BLaER1 (cell line): Measurements from ENCODE around the gene DNAJC12.
A peak's percentile ranks its signal among the peaks of the same experiment; 100 is the strongest.
"Not testable (repeated sequence)": the region's sequence is repeated elsewhere in the genome, so short reads cannot be mapped to it uniquely, and the experiment has no call there.

Experiments used
- H3K27ac ChIP-seq: shearing (Covaris generic); formaldehyde crosslinking; 2 replicates; pipeline ENCODE4 v1.8.1; 2022
- H3K27me3 ChIP-seq: shearing (Covaris generic); formaldehyde crosslinking; 2 replicates; pipeline ENCODE4 v1.8.1; 2022
- H3K36me3 ChIP-seq: shearing (Covaris generic); formaldehyde crosslinking; 2 replicates; pipeline ENCODE4 v1.8.1; 2022
- H3K4me1 ChIP-seq: shearing (Covaris generic); formaldehyde crosslinking; 2 replicates; pipeline ENCODE4 v1.8.1; 2022
- H3K4me2 ChIP-seq: shearing (Covaris generic); formaldehyde crosslinking; 2 replicates; pipeline ENCODE4 v1.8.1; 2022
- H3K4me3 ChIP-seq: shearing (Covaris generic); formaldehyde crosslinking; 2 replicates; pipeline ENCODE4 v1.8.1; 2022
- H3K9ac ChIP-seq: shearing (Covaris generic); formaldehyde crosslinking; 2 replicates; pipeline ENCODE4 v1.8.1; 2022
- H3K9me3 ChIP-seq: shearing (Covaris generic); formaldehyde crosslinking; 2 replicates; pipeline ENCODE4 v1.8.1; 2022
- H4K20me1 ChIP-seq: shearing (Covaris generic); formaldehyde crosslinking; 2 replicates; pipeline ENCODE4 v1.8.1; 2022
- Cebpa-rat ChIP-seq: shearing (Covaris generic); IDR thresholded peaks from 2 replicates; pipeline ENCODE4 v1.8.1; 2022

Gene DNAJC12

DNA sequence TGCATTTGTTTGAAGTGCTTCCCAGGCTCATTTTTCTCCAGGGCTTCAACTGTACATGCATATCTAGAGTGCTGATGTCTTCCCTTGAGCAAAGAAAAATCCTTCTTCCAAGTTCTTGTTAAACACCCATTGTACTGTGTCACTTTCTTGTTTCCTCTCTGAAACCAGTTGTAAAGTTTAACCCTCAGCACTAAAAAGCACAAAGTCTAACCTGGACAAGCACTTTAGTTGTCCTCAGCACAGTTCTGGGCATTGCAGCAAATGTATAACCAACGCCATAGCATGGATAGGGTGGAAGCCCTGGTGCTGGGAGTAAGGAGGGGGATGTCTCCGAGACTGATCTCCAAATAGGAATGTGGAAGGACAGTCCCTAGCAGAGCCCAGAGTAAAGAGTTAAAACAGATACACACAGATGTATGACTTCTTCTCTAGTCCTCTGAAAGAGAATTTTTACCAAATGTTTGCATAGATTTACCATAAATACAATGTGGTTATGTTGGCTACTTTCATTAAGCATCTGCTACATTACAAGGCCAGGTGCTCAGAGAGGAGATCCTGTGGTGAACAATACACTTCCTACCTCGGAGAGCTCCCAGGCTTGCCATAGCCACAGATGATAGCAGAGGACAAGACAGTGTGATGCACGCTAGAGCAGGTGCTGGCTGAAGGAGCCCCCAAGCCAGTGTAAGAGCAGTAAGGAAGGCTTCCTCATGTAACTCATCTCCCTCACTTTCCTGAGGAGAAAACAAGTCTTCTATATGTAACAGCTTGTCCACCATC is 57.0 kb downstream of the DNAJC12 start:
- no peak overlapping the region for H3K4me2 ChIP-seq
- no peak overlapping the region for H3K9ac ChIP-seq
- no peak overlapping the region for H3K27ac ChIP-seq
- no peak overlapping the region for H3K4me3 ChIP-seq
- no peak for TF ChIP-seq Cebpa-rat
- H4K20me1 ChIP-seq: no peaks in the 10 kb centered on the region
- H3K9me3 ChIP-seq: no peaks in the 10 kb centered on the region
- no peaks in the 10 kb centered on the region for H3K36me3 ChIP-seq
- peaks cover 12% of the 10 kb centered on the region for H3K4me1 ChIP-seq
- H3K27me3 ChIP-seq: no peaks in the 10 kb centered on the region

DNA sequence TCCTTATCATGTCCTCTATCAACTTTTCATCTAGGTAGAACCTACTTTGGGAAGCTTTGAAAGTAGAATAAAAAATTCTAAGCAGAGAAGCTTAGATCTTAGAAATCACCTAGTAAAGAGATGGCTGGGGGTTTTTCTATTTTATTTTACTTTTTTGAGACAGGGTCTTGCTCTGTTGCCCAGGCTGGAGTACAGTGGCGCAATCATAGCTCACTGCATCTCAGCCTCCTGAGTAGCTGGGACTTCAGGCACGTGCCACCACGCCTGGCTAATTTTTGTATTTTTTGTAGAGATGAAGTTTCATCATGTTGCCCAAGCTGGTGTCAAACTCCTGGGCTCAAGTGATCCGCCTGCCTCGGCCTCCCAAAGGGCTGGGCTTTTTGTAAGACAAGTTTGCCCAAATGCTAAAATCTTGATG is 57.8 kb downstream of the DNAJC12 start:
- TF ChIP-seq Cebpa-rat: 0 out of 2 replicates have a peak, but pooled peaks have one; percentile 19
- H3K4me1 ChIP-seq: peaks cover 12% of the 10 kb centered on the region
- not testable (repeated sequence) for H3K4me3 ChIP-seq, H3K9ac ChIP-seq, H3K27me3 ChIP-seq, H4K20me1 ChIP-seq, H3K9me3 ChIP-seq, H3K36me3 ChIP-seq, H3K27ac ChIP-seq, H3K4me2 ChIP-seq

DNA sequence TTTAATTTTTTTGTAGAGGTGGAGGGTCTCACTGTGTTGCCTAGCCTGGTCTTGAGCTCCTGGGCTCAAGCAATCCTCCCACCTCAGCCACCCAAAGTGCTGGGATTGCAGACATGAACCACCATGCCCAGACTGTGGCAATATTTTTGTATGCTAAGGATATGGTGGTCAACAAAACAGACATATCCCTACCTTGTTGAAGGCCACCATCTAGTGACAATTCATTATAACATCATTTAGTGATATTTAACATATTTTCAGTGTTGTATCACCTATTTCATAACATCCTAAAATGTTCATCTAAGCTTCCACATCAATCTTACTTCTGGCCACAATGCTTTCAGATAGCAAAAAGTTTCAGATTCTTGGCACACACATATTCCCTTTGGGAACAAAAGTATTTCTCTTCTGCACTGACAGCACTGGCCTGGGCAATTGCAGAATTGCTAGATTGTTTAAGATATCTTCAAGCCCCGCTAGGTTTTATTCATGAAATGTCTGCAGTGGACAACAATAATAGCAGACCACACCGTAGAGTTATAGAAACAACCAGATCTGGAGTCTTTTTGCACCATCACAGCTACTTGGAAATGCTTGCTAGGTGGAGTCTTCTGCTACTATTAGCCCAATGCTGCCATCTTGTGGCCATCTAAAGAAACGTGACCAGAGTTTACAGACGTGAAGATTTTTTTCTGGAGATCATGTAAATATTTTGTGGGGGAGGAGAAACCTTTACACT is 58.4 kb downstream of the DNAJC12 start:
- Histone ChIP-seq H3K4me2 (no peak overlapping the region), H3K4me1 (peaks cover 12% of the 10 kb centered on the region), H4K20me1 (no peaks in the 10 kb centered on the region), H3K27me3 (no peaks in the 10 kb centered on the region), H3K9ac (no peak overlapping the region), H3K9me3 (no peaks in the 10 kb centered on the region), H3K36me3 (no peaks in the 10 kb centered on the region), H3K4me3 (no peak overlapping the region), H3K27ac (no peak overlapping the region)
- no peak for TF ChIP-seq Cebpa-rat

DNA sequence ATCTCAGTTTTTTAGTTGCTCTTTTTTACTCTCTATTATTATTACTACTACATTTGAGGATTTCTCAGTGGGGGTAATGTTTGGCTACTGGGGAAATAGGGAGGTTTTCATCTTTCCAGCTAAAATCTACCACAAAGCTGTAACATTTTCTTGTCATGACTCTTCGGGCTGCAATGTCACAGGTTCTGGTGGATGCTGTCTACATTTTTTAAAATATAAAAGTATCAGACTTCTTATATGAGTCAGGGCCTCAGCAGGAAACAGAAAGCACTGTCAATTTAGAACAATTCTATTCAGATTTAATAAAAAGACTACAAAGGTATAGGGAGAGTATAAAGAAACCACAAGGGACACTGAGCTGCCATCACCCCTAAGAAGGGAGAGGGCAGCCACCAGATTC is 61.6 kb downstream of the DNAJC12 start:
- TF ChIP-seq Cebpa-rat: no peak
- Histone ChIP-seq H3K4me1 (0 out of 2 replicates have a peak, but pooled peaks cover 8% of the 10 kb centered on the region), H3K9ac (no peak overlapping the region), H3K27me3 (no peaks in the 10 kb centered on the region), H4K20me1 (no peaks in the 10 kb centered on the region), H3K36me3 (no peaks in the 10 kb centered on the region), H3K9me3 (no peaks in the 10 kb centered on the region), H3K4me3 (no peak overlapping the region), H3K27ac (no peak overlapping the region), H3K4me2 (no peak overlapping the region)

DNA sequence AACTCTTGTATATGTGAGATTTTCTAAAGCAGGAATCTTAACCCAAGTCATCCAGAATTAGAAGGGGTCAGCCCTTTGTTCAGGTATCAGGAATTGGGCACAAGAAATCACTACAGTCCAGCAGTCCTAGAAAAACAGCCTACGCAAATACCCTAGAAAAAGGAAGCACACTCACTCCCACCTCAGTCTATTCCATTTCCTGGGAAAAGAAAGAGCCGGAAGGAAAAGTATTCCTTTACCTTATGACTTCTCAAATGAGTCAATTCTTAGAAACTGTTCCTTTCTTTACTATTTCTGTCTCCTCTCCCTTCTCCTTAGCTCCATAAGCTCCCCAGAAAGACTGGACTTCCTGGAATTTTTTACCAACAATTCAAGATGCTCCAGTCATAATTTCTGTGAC is 62.7 kb downstream of the DNAJC12 start:
- Histone ChIP-seq H3K36me3 (no peaks in the 10 kb centered on the region), H3K9me3 (no peaks in the 10 kb centered on the region), H4K20me1 (no peaks in the 10 kb centered on the region), H3K27ac (no peak overlapping the region), H3K4me3 (no peak overlapping the region), H3K9ac (no peak overlapping the region), H3K27me3 (no peaks in the 10 kb centered on the region), H3K4me2 (no peak overlapping the region), H3K4me1 (peaks cover 18% of the 10 kb centered on the region; the same call in 1 of the 2 replicates)
- TF ChIP-seq Cebpa-rat: no peak

DNA sequence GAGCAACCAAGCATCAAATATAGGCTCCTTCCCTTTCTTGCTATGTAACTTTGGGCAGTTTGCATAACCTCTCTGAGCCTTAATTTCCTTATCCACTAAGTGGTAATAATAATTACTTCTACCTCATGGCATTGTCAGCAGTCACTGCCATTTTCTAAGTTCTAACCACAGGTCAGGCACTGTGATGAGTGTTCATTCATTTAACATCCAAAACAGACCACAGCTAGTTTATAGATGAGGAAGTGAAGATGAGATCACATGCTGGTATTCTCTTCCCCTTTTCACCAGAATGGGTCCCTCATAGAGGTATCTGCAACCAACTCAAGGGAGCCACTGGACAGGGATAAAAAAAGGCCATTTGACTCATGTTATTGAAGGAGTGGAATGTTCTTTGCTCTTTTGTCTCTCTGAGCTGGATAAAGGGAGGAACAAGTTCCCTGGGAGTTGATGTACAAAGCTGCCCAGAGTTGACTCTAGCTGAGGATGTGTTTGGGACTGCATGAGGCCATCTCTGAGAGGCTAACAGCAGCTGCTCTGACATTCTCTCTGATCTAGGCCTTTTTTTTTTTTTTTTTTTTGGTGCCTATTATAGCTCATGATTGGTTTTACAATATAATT is 65.0 kb downstream of the DNAJC12 start:
- no peak overlapping the region for H3K4me2 ChIP-seq
- H3K27me3 ChIP-seq: no peaks in the 10 kb centered on the region
- no peaks in the 10 kb centered on the region for H4K20me1 ChIP-seq
- H3K36me3 ChIP-seq: no peaks in the 10 kb centered on the region
- TF ChIP-seq Cebpa-rat: no peak
- no peak overlapping the region for H3K4me3 ChIP-seq
- no peaks in the 10 kb centered on the region for H3K9me3 ChIP-seq
- H3K27ac ChIP-seq: no peak overlapping the region
- no peak overlapping the region for H3K9ac ChIP-seq
- H3K4me1 ChIP-seq: peaks cover 18% of the 10 kb centered on the region; the same call in 1 of the 2 replicates

DNA sequence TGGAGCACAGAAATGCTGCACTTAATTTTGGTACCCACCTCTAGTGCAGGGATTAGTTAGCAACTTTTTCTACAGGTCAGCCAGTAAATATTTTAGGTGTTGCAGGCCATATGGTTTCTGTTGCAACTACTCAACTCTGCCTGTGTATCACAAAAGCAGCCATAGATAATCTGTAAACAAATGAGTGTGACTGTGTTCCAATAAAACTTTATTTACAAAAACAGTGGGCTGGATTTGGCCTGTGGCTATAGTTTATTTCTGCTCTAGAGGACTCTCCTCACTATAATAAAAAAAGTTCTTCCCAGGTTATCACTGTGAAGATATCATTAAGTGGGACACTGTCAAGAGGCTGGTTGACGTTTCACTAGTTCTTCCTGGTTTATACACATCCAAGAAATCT is 65.8 kb downstream of the DNAJC12 start:
- H3K4me2 ChIP-seq: no peak overlapping the region
- H3K27ac ChIP-seq: no peak overlapping the region
- H3K4me3 ChIP-seq: no peak overlapping the region

DNA sequence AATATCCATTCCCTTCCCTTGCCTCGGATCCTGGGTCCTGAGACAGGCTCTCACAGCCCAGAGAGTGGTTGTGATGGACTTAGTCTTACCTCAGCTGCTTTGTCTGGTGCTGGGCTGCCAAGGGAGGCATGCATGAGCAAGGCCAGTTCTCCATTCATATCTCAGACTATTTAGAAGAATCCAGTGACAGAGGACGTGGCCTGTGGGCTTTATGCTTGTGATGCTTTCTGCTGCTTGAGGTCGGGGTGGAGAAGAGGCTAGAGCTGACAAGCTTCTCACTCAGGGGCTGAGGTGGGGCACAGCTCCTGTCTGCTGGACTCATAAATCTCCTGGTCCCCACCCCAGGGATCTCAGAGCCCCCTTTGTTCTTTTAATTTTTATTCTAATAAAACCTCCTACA is 66.8 kb downstream of the DNAJC12 start:
- Histone ChIP-seq H3K27me3 (no peaks in the 10 kb centered on the region), H3K4me2 (peak overlapping the region; percentile 29; the same call in 1 of the 2 replicates), H3K36me3 (no peaks in the 10 kb centered on the region), H3K4me1 (peaks cover 18% of the 10 kb centered on the region; the same call in 1 of the 2 replicates), H4K20me1 (no peaks in the 10 kb centered on the region), H3K4me3 (no peak overlapping the region), H3K27ac (no peak overlapping the region), H3K9ac (no peak overlapping the region), H3K9me3 (no peaks in the 10 kb centered on the region)
- no peak for TF ChIP-seq Cebpa-rat

More for the DNA sequence above, 65.8 kb downstream of the DNAJC12 start:
- no peaks in the 10 kb centered on the region for H3K27me3 ChIP-seq
- no peak overlapping the region for H3K9ac ChIP-seq
- TF ChIP-seq Cebpa-rat: no peak
- H3K36me3 ChIP-seq: no peaks in the 10 kb centered on the region
- no peaks in the 10 kb centered on the region for H4K20me1 ChIP-seq
- H3K9me3 ChIP-seq: no peaks in the 10 kb centered on the region
- H3K4me1 ChIP-seq: peaks cover 18% of the 10 kb centered on the region; the same call in 1 of the 2 replicates

DNA sequence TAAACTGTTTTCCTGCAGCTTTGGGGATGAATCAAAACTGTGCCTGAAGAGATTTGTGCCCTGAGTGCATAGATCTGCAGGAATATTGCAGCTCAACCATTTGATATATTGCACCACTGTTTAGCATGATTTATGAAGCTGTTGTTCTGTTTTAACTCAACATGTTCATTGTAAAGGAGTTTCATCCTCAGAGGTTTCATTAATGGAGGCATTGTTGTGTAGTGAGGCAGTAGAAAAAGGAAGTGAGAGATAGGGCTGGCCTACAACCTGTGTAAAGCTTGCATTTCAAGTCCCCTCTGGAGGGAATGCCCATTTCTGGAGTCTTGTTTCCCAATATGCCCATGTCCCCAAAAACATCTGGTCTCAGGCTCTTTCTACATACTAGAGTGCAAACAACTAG is 67.5 kb downstream of the DNAJC12 start:
- H3K27ac ChIP-seq: no peak overlapping the region
- H3K9me3 ChIP-seq: no peaks in the 10 kb centered on the region
- no peaks in the 10 kb centered on the region for H4K20me1 ChIP-seq
- H3K36me3 ChIP-seq: no peaks in the 10 kb centered on the region
- H3K9ac ChIP-seq: no peak overlapping the region
- H3K4me3 ChIP-seq: no peak overlapping the region
- TF ChIP-seq Cebpa-rat: no peak
- H3K4me2 ChIP-seq: peak overlapping the region; percentile 29
- peaks cover 18% of the 10 kb centered on the region; the same call in 1 of the 2 replicates for H3K4me1 ChIP-seq
- H3K27me3 ChIP-seq: no peaks in the 10 kb centered on the region

DNA sequence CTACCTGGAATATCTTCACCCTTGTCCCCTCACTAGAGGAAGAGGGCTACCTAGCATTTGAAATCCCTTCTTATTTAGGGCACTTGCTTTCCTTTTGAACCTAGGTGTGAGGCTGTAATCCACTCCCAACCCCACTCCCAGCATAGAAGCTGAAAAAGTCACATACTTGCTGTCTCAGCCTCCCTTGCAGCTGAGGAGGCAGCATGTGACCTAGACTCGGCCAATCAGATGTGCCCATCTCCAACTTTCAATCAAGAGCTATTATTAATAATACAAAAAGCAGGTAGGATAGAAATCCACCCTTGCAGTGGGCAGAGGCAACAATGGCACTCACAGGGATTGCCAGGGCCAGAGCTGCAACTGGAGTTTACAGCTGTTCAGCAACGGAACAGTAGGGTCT is 70.7 kb downstream of the DNAJC12 start:
- H3K36me3 ChIP-seq: no peaks in the 10 kb centered on the region
- no peaks in the 10 kb centered on the region for H3K27me3 ChIP-seq
- H3K9me3 ChIP-seq: no peaks in the 10 kb centered on the region
- no peak overlapping the region for H3K4me2 ChIP-seq
- no peak overlapping the region for H3K27ac ChIP-seq
- peaks cover 15% of the 10 kb centered on the region; the same call in 1 of the 2 replicates for H3K4me1 ChIP-seq
- H3K9ac ChIP-seq: no peak overlapping the region
- no peaks in the 10 kb centered on the region for H4K20me1 ChIP-seq
- TF ChIP-seq Cebpa-rat: no peak
- no peak overlapping the region for H3K4me3 ChIP-seq
